DMS 273 treated with DMSO at 0.1 percent for 48 hours (cell line): ENCODE data around the gene BTBD9.

Experiments used
- DNase-seq: peaks from one replicate; lab custom pipeline; 2025; lab: John Stamatoyannopoulos, UW

The BTBD9 gene

GRCh38 chr6:38481211-38481836 lies 158.4 kb downstream of the BTBD9 start:
- no peak for DNase-seq

GRCh38 chr6:38480036-38480435 lies 159.7 kb downstream of the BTBD9 start:
- DNase-seq, result no peak

GRCh38 chr6:38479331-38479730 lies 160.4 kb downstream of the BTBD9 start:
- DNase-seq, result no peak

GRCh38 chr6:38477680-38478260 lies 162.0 kb downstream of the BTBD9 start:
- no peak for DNase-seq

- DNase-seq, result no peak
Measured at GRCh38 chr6:38476888-38477287, 162.8 kb downstream of the BTBD9 start.

- no peak for DNase-seq
Measured at GRCh38 chr6:38476141-38476540, 163.6 kb downstream of the BTBD9 start.

GRCh38 chr6:38470548-38470947 lies 169.2 kb downstream of the BTBD9 start:
- no peak for DNase-seq

- DNase-seq, result no peak
Measured at GRCh38 chr6:38467566-38467965, 172.2 kb downstream of the BTBD9 start.

- DNase-seq, result no peak
Measured at GRCh38 chr6:38460186-38460585, 179.5 kb downstream of the BTBD9 start.

GRCh38 chr6:38459291-38459690 lies 180.4 kb downstream of the BTBD9 start:
- DNase-seq, result no peak

GRCh38 chr6:38453861-38454260 lies 185.9 kb downstream of the BTBD9 start:
- no peak for DNase-seq

- no peak for DNase-seq
Measured at GRCh38 chr6:38452816-38453660, 186.7 kb downstream of the BTBD9 start.

GRCh38 chr6:38450717-38451116 lies 189.0 kb downstream of the BTBD9 start:
- no peak for DNase-seq

- no peak for DNase-seq
Measured at GRCh38 chr6:38445925-38446324, 193.8 kb downstream of the BTBD9 start.

GRCh38 chr6:38445336-38445735 lies 194.4 kb downstream of the BTBD9 start:
- no peak for DNase-seq

GRCh38 chr6:38443352-38444144 lies 196.2 kb downstream of the BTBD9 start:
- no peak for DNase-seq

GRCh38 chr6:38438097-38438496 lies 201.6 kb downstream of the BTBD9 start:
- DNase-seq, result no peak

GRCh38 chr6:38436726-38437465 lies 202.8 kb downstream of the BTBD9 start:
- no peak for DNase-seq

- DNase-seq, result no peak
Measured at GRCh38 chr6:38435330-38435729, 204.4 kb downstream of the BTBD9 start.

GRCh38 chr6:38434051-38434450 lies 205.7 kb downstream of the BTBD9 start:
- DNase-seq, result no peak

GRCh38 chr6:38432479-38432878 lies 207.2 kb downstream of the BTBD9 start:
- no peak for DNase-seq

GRCh38 chr6:38432079-38432478 lies 207.7 kb downstream of the BTBD9 start:
- no peak for DNase-seq
